GM19023 (cell line): ENCODE measurements around the gene GLTP.
"Not testable (repeated sequence)": the region's sequence is repeated elsewhere in the genome, so short reads cannot be mapped to it uniquely, and the experiment has no call there.

Experiments used
- ATAC-seq: cut with Tn5 transposase; IDR thresholded peaks from one replicate; pipeline ENCODE4 v1.9.1; 2021; ENCODE audit warnings: mild to moderate bottlenecking, moderate library complexity; ENCODE audit not compliant: unreplicated experiment

Gene GLTP

GRCh38 chr12:109880043-109880931, at the start of gene GLTP:
Gene GLTP, minus strand, starts transcription at chr12:109880541. Its CDS starts 167 bp downstream, at chr12:109880374.
- ATAC-seq: peak; percentile 94

GRCh38 chr12:109929326-109929725, 49.0 kb upstream of the GLTP start:
- not testable (repeated sequence) for ATAC-seq

- ATAC-seq: no peak
Observed at GRCh38 chr12:109928058-109928656, 47.8 kb upstream of the GLTP start.

- ATAC-seq: no peak
Observed at GRCh38 chr12:109927622-109928021, 47.3 kb upstream of the GLTP start.

- ATAC-seq: no peak
Observed at GRCh38 chr12:109926488-109927210, 46.3 kb upstream of the GLTP start.

GRCh38 chr12:109926016-109926415, 45.7 kb upstream of the GLTP start:
- ATAC-seq: no peak

GRCh38 chr12:109925185-109925840, 45.0 kb upstream of the GLTP start:
- ATAC-seq: no peak

GRCh38 chr12:109923481-109924245, 43.3 kb upstream of the GLTP start:
- ATAC-seq: no peak

GRCh38 chr12:109923038-109923437, 42.7 kb upstream of the GLTP start:
- ATAC-seq: no peak

- ATAC-seq: no peak
Observed at GRCh38 chr12:109921982-109922381, 41.6 kb upstream of the GLTP start.

- no peak for ATAC-seq
Observed at GRCh38 chr12:109920261-109920780, 40.0 kb upstream of the GLTP start.

GRCh38 chr12:109919456-109919855, 39.1 kb upstream of the GLTP start:
- ATAC-seq: no peak

GRCh38 chr12:109916045-109916444, 35.7 kb upstream of the GLTP start:
- no peak for ATAC-seq

GRCh38 chr12:109915171-109916040, 35.1 kb upstream of the GLTP start:
- ATAC-seq: no peak

- ATAC-seq: no peak
Observed at GRCh38 chr12:109914461-109914860, 34.1 kb upstream of the GLTP start.

GRCh38 chr12:109912855-109913321, 32.5 kb upstream of the GLTP start:
- ATAC-seq: no peak

GRCh38 chr12:109910969-109911348, 30.6 kb upstream of the GLTP start:
- no peak for ATAC-seq

- ATAC-seq: no peak
Observed at GRCh38 chr12:109910254-109910968, 30.1 kb upstream of the GLTP start.
